ENCODE data around the gene LHFPL3.

GRCh38 chr7:104656467-104656866 is 328.1 kb downstream of the LHFPL3 start:
- TF ChIP-seq POLR2A (IDR thresholded peaks at IDR 0.05; ENCODE audit: low read depth, low read length) (no peak), CTCF (IDR thresholded peaks at IDR 0.05; ENCODE audit: extremely low read depth in 1 of 2, insufficient read depth in 1 of 2, low read depth in 1 of 2, low read length in 2 of 2) (no peak), EZH2 (IDR thresholded peaks at IDR 0.05; ENCODE audit: borderline replicate concordance, low read depth, low read length, severe bottlenecking) (no peak), POLR2AphosphoS5 (IDR thresholded peaks at IDR 0.05; ENCODE audit: insufficient read depth, low read depth, low read length) (no peak), JUN (IDR thresholded peaks at IDR 0.05; ENCODE audit: borderline replicate concordance, insufficient read depth, insufficient read length, low read depth) (no peak)

Measured in endothelial cell of umbilical vein (primary cell).